ENCODE measurements around the gene CADM1.

The CADM1 gene

GRCh38 chr11:115357066-115357465 lies 147.1 kb downstream of the CADM1 start:
- Histone ChIP-seq H3K9ac (ENCODE audit: low read depth, low read length) (no peak overlapping the region), H3K79me2 (ENCODE audit: insufficient read depth, low read length) (no peaks in the 10 kb centered on the region)
- ATAC-seq (ENCODE audit: insufficient read depth, low read depth): no peak

GRCh38 chr11:115352805-115353485 lies 151.3 kb downstream of the CADM1 start:
- ATAC-seq (ENCODE audit: insufficient read depth, low read depth) (no peak), DNase-seq (no peak)
- Histone ChIP-seq H3K36me3 (ENCODE audit: insufficient read depth, low read length) (no peaks in the 10 kb centered on the region), H4K20me1 (ENCODE audit: insufficient read depth, low read length) (no peaks in the 10 kb centered on the region), H3K79me2 (ENCODE audit: insufficient read depth, low read length) (no peaks in the 10 kb centered on the region), H2AFZ (ENCODE audit: low read depth, low read length) (no peak overlapping the region), H3K27ac (ENCODE audit: low read length) (no peak overlapping the region), H3K4me3 (ENCODE audit: low read depth in 1 of 2, low read length in 2 of 2) (no peak overlapping the region), H3K9me3 (ENCODE audit: insufficient read depth, low read length, severe bottlenecking) (no peaks in the 10 kb centered on the region), H3K9ac (ENCODE audit: low read depth, low read length) (no peak overlapping the region), H3K27me3 (ENCODE audit: insufficient read depth, low read length, poor library complexity) (peaks cover 2% of the 10 kb centered on the region), H3K4me2 (ENCODE audit: insufficient read depth, low read length) (no peak overlapping the region), H3K4me1 (ENCODE audit: insufficient read depth, low read length) (no peaks in the 10 kb centered on the region)
- TF ChIP-seq EZH2 (IDR thresholded peaks at IDR 0.05; ENCODE audit: borderline replicate concordance, low read depth, low read length, severe bottlenecking): no peak
- no peak for TF ChIP-seq CTCF (IDR thresholded peaks at IDR 0.05; ENCODE audit: borderline replicate concordance, extremely low read depth, low read length, poor library complexity, severe bottlenecking)

More at GRCh38 chr11:115357066-115357465, 147.1 kb downstream of the CADM1 start:
- peaks cover 2% of the 10 kb centered on the region for H3K27me3 ChIP-seq (ENCODE audit: insufficient read depth, low read length, poor library complexity)
- no peak overlapping the region for H2AFZ ChIP-seq (ENCODE audit: low read depth, low read length)
- TF ChIP-seq CTCF (IDR thresholded peaks at IDR 0.05; ENCODE audit: borderline replicate concordance, extremely low read depth, low read length, poor library complexity, severe bottlenecking) (no peak), EZH2 (IDR thresholded peaks at IDR 0.05; ENCODE audit: borderline replicate concordance, low read depth, low read length, severe bottlenecking) (no peak)
- H3K36me3 ChIP-seq (ENCODE audit: insufficient read depth, low read length): no peaks in the 10 kb centered on the region
- H3K9me3 ChIP-seq (ENCODE audit: insufficient read depth, low read length, severe bottlenecking): no peaks in the 10 kb centered on the region
- H3K27ac ChIP-seq (ENCODE audit: low read length): no peak overlapping the region
- H3K4me2 ChIP-seq (ENCODE audit: insufficient read depth, low read length): no peak overlapping the region
- DNase-seq: no peak
- no peak overlapping the region for H3K4me3 ChIP-seq (ENCODE audit: low read depth in 1 of 2, low read length in 2 of 2)
- no peaks in the 10 kb centered on the region for H3K4me1 ChIP-seq (ENCODE audit: insufficient read depth, low read length)
- no peaks in the 10 kb centered on the region for H4K20me1 ChIP-seq (ENCODE audit: insufficient read depth, low read length)

- H3K4me1 ChIP-seq (ENCODE audit: insufficient read depth, low read length): no peaks in the 10 kb centered on the region
- no peak overlapping the region for H2AFZ ChIP-seq (ENCODE audit: low read depth, low read length)
- H3K9me3 ChIP-seq (ENCODE audit: insufficient read depth, low read length, severe bottlenecking): no peaks in the 10 kb centered on the region
- H4K20me1 ChIP-seq (ENCODE audit: insufficient read depth, low read length): no peaks in the 10 kb centered on the region
- no peak overlapping the region for H3K9ac ChIP-seq (ENCODE audit: low read depth, low read length)
- ATAC-seq (ENCODE audit: insufficient read depth, low read depth): no peak
- no peak overlapping the region for H3K4me3 ChIP-seq (ENCODE audit: low read depth in 1 of 2, low read length in 2 of 2)
- H3K79me2 ChIP-seq (ENCODE audit: insufficient read depth, low read length): no peaks in the 10 kb centered on the region
- H3K36me3 ChIP-seq (ENCODE audit: insufficient read depth, low read length): no peaks in the 10 kb centered on the region
- peaks cover 2% of the 10 kb centered on the region for H3K27me3 ChIP-seq (ENCODE audit: insufficient read depth, low read length, poor library complexity)
- H3K27ac ChIP-seq (ENCODE audit: low read length): no peak overlapping the region
- H3K4me2 ChIP-seq (ENCODE audit: insufficient read depth, low read length): no peak overlapping the region
- no peak for DNase-seq
- TF ChIP-seq CTCF (IDR thresholded peaks at IDR 0.05; ENCODE audit: borderline replicate concordance, extremely low read depth, low read length, poor library complexity, severe bottlenecking) (no peak), EZH2 (IDR thresholded peaks at IDR 0.05; ENCODE audit: borderline replicate concordance, low read depth, low read length, severe bottlenecking) (no peak)
Measured at GRCh38 chr11:115349335-115350017, 154.7 kb downstream of the CADM1 start.

Measured in DND-41 (cell line).